ENCODE measurements around the gene ISM1. TPM values are rescaled to one million over a fixed set of nuclear protein-coding genes. Genes with fewer than 3 reads are reported as not detected.
A peak's percentile ranks its signal among the peaks of the same experiment; 100 is the strongest.
"Not testable (repeated sequence)": the region's sequence is repeated elsewhere in the genome, so short reads cannot be mapped to it uniquely, and the experiment has no call there.

ISM1 gene
- total RNA-seq, 1 experiment from 2014 or later: not detected

GRCh38 chr20:13221673-13222318 is 722 bp downstream of the ISM1 start:
- DNase-seq (ENCODE audit: low read depth): peak; percentile 57

GRCh38 chr20:13222319-13222716 is 1.2 kb downstream of the ISM1 start:
- DNase-seq (ENCODE audit: low read depth): no peak

GRCh38 chr20:13223736-13224520 is 2.9 kb downstream of the ISM1 start:
- no peak for DNase-seq (ENCODE audit: low read depth)

DNA sequence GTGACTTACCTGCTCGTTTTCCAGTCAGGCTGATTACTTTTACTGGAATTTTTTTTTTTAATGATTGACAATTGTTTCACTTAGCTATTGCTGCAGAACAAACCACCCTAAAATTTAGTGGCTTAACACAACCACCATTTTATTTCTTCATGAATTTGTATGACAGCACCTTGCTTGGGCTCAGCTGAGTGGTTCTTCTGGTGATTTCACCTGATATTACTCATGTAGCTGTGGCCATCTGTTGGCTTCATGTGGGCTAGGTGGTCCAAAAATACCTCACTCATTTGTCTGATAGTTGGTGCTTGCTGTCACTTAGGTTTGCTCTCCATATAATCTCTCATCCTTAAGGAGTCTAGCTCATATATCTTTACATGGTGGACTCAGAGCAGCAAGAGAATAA is 5.3 kb downstream of the ISM1 start:
- DNase-seq (ENCODE audit: low read depth): no peak

GRCh38 chr20:13228771-13229170 is 7.7 kb downstream of the ISM1 start:
- DNase-seq (ENCODE audit: low read depth): no peak

DNA sequence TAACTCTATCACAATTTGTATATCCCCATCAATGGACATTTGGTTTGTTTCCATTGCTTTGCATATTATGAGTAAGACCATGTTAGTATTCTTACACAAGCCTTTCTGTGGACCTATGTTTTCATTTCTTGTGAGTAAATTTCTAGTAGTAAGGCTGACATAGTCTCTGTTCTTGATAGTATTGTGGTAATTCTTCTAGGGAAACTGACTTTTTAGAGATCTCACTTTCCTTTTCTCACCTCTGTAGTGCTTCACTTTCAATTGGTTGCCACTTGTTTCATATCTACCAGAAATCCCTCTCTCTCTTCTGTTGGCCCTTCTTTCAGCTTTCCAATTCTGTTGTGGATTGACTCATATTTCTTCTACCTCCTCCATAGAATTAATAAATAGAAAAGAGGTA is 8.5 kb downstream of the ISM1 start:
- DNase-seq (ENCODE audit: low read depth): no peak

DNA sequence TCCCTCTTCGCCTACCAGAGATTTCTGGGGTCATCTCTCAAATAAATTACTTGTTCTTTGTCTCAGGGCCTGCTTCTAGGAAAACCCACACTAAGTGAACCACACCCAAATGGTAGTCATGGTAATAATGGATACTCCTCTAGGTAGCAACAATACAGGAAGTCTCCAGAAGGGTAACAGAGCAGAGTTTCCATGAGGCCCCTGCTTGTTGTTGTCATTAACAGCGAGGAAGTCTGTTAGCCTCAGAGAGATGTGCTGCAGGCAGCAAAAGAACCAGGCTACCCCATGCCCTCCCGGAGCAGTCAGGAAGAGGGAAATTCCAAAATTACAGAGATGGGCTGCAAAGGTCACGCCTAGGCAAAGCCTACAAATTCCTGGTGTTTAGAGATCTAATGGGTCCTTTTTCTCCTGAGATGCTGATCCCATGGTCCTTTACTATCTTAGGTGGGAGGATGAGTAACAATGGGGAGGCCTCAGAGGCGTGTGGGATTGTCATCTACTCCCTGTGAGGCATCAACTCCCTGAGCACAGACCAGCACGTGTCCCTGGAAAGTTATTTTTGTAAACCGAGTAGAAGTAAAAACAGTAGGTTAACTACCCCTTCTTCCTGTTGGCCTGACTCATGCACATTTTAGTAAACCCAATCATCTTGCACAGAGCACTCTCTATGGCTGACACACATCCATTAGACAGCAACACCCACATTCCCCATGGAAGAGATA is 10.1 kb downstream of the ISM1 start:
- DNase-seq (ENCODE audit: low read depth): peak; percentile 77

GRCh38 chr20:13232999-13233398 is 11.9 kb downstream of the ISM1 start:
- DNase-seq (ENCODE audit: low read depth): no peak

GRCh38 chr20:13234961-13235360 is 13.9 kb downstream of the ISM1 start:
- DNase-seq (ENCODE audit: low read depth): no peak

- DNase-seq (ENCODE audit: low read depth): not testable (repeated sequence)
Measured at GRCh38 chr20:13236360-13236759, 15.3 kb downstream of the ISM1 start.

DNA sequence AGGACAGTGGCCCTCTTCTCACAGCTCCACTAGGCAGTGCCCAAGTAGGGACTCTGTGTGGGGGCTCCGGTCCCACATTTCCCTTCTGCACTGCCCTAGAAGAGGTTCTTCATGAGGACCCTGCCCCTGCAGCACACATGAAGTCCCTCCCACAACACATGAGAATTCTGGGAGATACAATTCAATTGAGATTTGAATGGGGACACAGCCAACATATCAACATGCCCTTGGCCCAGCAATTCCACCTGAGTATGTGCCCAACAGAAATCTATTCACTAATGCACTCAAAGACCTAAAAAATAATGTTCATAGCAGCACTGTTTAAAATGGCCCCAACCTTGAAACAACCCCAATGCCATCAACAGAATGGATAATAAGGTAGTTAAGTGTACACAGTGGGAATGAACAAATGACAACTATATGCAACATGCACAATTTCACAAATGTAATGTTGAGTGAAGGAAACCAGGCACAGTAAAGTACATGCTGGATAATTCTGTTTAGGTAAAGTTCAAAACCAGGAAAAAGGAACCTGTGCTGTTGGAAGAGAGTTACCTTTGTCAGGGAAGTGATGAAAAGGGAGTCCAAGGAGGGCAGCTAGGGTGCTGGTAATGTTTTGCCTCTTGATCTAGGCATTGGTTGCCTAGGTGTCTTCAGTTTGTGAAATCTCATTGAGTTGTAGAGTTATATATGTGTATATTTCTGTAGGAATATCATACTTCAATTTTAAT is 16.1 kb downstream of the ISM1 start:
- DNase-seq (ENCODE audit: low read depth): no peak

GRCh38 chr20:13238001-13238653 is 17.1 kb downstream of the ISM1 start:
- no peak for DNase-seq (ENCODE audit: low read depth)

- DNase-seq (ENCODE audit: low read depth): peak; percentile 21
Measured at GRCh38 chr20:13243826-13244376, 22.8 kb downstream of the ISM1 start.

DNA sequence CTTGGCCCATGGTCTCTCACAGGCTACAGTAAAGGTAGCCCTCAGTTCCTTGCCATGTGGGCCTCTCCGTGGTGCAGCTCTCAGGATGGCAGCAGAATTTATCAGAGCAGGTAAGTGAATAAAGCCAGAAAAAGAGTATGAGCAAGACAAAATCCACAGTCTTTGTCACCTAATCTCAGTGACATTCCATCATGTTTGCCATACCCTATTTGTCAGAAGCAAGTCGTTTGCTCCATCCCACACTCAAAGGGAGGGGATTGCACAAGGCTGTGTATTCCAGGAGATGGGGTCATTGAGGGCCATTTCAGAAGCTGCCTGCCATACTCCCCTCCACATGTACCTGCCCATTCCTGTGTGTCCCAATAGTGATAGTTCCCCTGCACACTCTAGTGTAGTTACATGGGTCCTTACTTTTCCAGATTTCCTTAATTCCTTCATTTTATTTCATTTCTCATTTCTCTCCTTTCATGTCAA is 24.2 kb downstream of the ISM1 start:
- no peak for DNase-seq (ENCODE audit: low read depth)

- no peak for DNase-seq (ENCODE audit: low read depth)
Measured at GRCh38 chr20:13249118-13249797, 28.2 kb downstream of the ISM1 start.

- DNase-seq (ENCODE audit: low read depth): no peak
Measured at GRCh38 chr20:13249798-13250170, 28.7 kb downstream of the ISM1 start.

DNA sequence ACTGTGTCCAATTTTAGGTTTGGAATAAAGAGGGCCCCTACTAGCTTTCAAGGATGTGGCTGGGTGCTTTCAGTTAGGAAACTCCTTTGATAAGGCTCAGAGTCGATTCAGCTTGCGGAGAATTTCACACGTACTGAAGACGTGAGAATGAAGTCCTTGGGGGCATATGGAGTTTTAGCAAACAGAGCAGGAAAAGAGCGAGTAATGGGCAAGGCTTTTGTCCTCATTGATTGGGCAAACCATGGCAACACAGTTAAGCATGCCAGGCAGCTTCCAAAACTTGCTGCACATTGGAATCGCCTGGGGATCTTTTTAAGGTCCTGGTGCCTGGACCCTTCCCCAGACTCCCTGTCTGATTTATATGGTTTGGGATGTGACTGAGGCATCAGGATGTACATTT is 29.2 kb downstream of the ISM1 start:
- no peak for DNase-seq (ENCODE audit: low read depth)

GRCh38 chr20:13251106-13251903 is 30.2 kb downstream of the ISM1 start:
- no peak for DNase-seq (ENCODE audit: low read depth)

DNA sequence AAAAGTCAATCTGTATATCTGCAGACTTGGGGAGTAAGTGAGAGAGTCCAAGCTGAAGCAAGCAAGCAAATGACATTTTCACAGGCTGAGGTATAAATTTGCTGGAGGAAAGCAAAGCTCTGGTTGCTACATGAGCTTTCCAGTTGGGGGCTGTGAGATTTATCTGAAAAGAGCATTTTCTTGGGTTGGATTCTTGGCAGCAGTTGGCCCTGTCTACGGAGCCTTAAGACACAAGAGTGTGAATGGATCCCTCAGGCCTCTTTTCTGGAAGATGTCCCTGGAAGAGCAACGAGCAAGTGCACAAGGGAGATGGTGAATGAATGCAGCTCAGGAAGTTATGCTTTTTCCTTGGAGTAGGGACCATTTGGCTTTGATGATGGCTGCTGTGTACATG is 30.8 kb downstream of the ISM1 start:
- no peak for DNase-seq (ENCODE audit: low read depth)

DNA sequence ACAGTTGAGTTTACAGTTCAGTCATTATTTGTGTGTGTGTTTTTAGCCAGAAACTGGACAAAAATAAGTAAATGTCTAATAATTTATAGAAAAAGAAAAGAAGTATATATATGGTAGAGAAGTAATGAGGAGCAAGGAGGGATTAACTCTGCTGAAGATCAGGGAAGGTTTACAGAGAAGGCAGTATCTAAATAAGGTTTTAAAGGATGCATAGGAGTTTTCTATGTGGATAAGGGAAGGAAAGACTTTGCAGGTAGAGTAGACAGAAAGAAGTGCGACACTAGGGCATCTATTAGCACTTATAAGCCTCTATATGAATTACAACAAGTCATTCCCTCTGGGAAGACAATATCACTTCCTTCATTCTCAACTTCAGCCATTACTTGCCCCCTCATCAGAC is 34.3 kb downstream of the ISM1 start:
- DNase-seq (ENCODE audit: low read depth): no peak
